GM23338 (cell line): ENCODE results near the gene OPN1SW. TPM values are rescaled to one million over a fixed set of nuclear protein-coding genes. Genes with fewer than 3 reads are reported as not detected.

Experiments
- ATAC-seq: fragments of 200-7000 bp; cut with Tn5 transposase; 3 replicates; pipeline ENCODE4 v1.9.1; 2020
- DNase-seq: peaks from one replicate; pipeline ENCODE4 v3.0.0-alpha.2; 2015; ENCODE audit warnings: low spot score
- H2AFZ ChIP-seq: fragments of 200-600 bp; sonication (generic); 2 replicates; pipeline ENCODE4 v1.8.0; 2016; ENCODE audit warnings: antibody characterized with exemption, mild to moderate bottlenecking, moderate library complexity
- H3F3A ChIP-seq: fragments of 200-600 bp; sonication (generic); replicated peaks from 2 replicates; pipeline ENCODE4 v1.8.0; 2017; ENCODE audit warnings: antibody characterized with exemption, mixed run types, low read depth
- H3K27ac ChIP-seq: fragments of 200-600 bp; sonication (generic); 2 replicates; pipeline ENCODE4 v1.6.1; 2016; ENCODE audit warnings: low read depth
- H3K27me3 ChIP-seq: fragments of 200-600 bp; sonication (generic); 2 replicates; pipeline ENCODE4 v1.8.0; 2016; ENCODE audit warnings: mild to moderate bottlenecking, mixed run types, moderate library complexity; ENCODE audit not compliant: insufficient read depth
- H3K36me3 ChIP-seq: fragments of 200-600 bp; sonication (generic); 2 replicates; pipeline ENCODE4 v1.8.0; 2016; ENCODE audit warnings: mild to moderate bottlenecking; ENCODE audit not compliant: insufficient read depth
- H3K4me1 ChIP-seq: fragments of 200-600 bp; sonication (generic); 2 replicates; pipeline ENCODE4 v1.8.0; 2016; ENCODE audit warnings: mild to moderate bottlenecking, moderate library complexity; ENCODE audit not compliant: insufficient read depth
- H3K4me2 ChIP-seq: fragments of 200-600 bp; sonication (generic); 2 replicates; pipeline ENCODE4 v1.7.1; 2017; ENCODE audit warnings: mixed run types
- H3K4me3 ChIP-seq: fragments of 200-600 bp; sonication (generic); 2 replicates; pipeline ENCODE4 v1.6.1; 2016; ENCODE audit warnings: mixed run types
- H3K79me2 ChIP-seq: fragments of 200-600 bp; sonication (generic); replicated peaks from 2 replicates; pipeline ENCODE4 v1.8.0; 2017; ENCODE audit warnings: mild to moderate bottlenecking; ENCODE audit not compliant: insufficient read depth
- H3K9me2 ChIP-seq: fragments of 200-600 bp; sonication (generic); 2 replicates; pipeline ENCODE4 v1.8.0; 2017; ENCODE audit not compliant: insufficient read depth
- H4K20me1 ChIP-seq: fragments of 200-600 bp; sonication (generic); replicated peaks from 2 replicates; pipeline ENCODE4 v1.8.0; 2017; ENCODE audit warnings: mild to moderate bottlenecking; ENCODE audit not compliant: insufficient read depth
- H3K27ac Mint-ChIP-seq: 2 replicates; pipeline ENCODE4 v1.8.0; 2020; ENCODE audit warnings: inconsistent platforms, mild to moderate bottlenecking, moderate library complexity, mixed read lengths
- H3K27me3 Mint-ChIP-seq: 3 replicates; pipeline ENCODE4 v1.8.0; 2022; ENCODE audit warnings: low read depth, mild to moderate bottlenecking, moderate library complexity, mixed read lengths, inconsistent platforms; ENCODE audit not compliant: insufficient read depth, poor library complexity
- H3K36me3 Mint-ChIP-seq: 3 replicates; pipeline ENCODE4 v1.8.0; 2021; ENCODE audit warnings: low read depth, mild to moderate bottlenecking, inconsistent platforms, moderate library complexity, mixed read lengths
- H3K4me1 Mint-ChIP-seq: 3 replicates; pipeline ENCODE4 v1.8.0; 2020; ENCODE audit warnings: mild to moderate bottlenecking, inconsistent platforms, mixed read lengths
- H3K4me3 Mint-ChIP-seq: 3 replicates; pipeline ENCODE4 v1.8.0; 2021; ENCODE audit warnings: moderate library complexity, mild to moderate bottlenecking, inconsistent platforms, mixed read lengths
- H3K9me3 Mint-ChIP-seq: 3 replicates; pipeline ENCODE4 v1.8.0; 2020; ENCODE audit warnings: moderate library complexity, mild to moderate bottlenecking, inconsistent platforms, mixed read lengths
- STAT1 ChIP-seq: IDR thresholded peaks from one replicate; pipeline ENCODE4 v1.6.1; 2016; ENCODE audit warnings: antibody characterized with exemption; ENCODE audit not compliant: unreplicated experiment
- polyA plus RNA-seq: library from polyadenylated mRNA; unstranded; fragments of >200 nt; fragmentation: Nextera tagmentation; extraction: Ambion mirVana; gene quantifications from 2 replicates; pipeline ENCODE4 v1.2.1, GENCODE V29; 2016
- total RNA-seq: library from RNA; depleted of rRNA; stranded (reverse); fragments of >200 nt; shearing (Covaris generic); gene quantifications from 2 replicates; pipeline ENCODE4 v1.2.3, GENCODE V29; 2014
- TF ChIP-seq, protein P1 (sequence below): fragments of 250-450 bp; sonication (Bioruptor Pico); IDR thresholded peaks from 2 replicates; pipeline ENCODE4 v1.5.0; 2020; ENCODE audit warnings: mild to moderate bottlenecking, moderate library complexity
- TF ChIP-seq, protein P2 (sequence below), 2 experiments: fragments of 200-600 bp in 1 of 2; sonication (generic) in 1 of 2; conservative IDR thresholded peaks; 2 replicates each; pipeline versions ENCODE4 v1.5.1 to v1.6.1; 2016 to 2017; ENCODE audit warnings: antibody characterized with exemption in 2 of 2, low read depth in 2 of 2, mild to moderate bottlenecking in 2 of 2, moderate library complexity in 1 of 2

OPN1SW gene
- total and polyA plus RNA-seq, 2 experiments from 2014 or later: 0.50 TPM; not detected in 1

DNA sequence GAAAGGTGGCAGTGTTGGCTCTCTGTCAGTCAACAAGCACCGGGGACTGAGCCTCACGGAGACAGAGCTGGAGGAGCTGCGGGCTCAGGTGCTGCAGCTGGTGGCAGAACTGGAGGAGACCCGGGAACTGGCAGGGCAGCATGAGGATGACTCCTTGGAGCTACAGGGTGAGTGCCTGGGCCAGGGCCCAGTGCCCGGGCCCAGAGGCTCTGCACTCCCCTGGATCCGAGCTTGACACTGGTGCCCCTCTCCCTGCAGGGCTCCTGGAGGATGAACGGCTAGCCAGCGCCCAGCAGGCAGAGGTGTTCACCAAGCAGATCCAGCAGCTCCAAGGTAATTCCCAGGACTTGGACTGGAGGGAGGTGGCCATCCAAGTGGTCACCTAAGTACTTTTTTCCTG lies 18.8 kb upstream of the OPN1SW start (continued):
- TF ChIP-seq, protein P1, sequence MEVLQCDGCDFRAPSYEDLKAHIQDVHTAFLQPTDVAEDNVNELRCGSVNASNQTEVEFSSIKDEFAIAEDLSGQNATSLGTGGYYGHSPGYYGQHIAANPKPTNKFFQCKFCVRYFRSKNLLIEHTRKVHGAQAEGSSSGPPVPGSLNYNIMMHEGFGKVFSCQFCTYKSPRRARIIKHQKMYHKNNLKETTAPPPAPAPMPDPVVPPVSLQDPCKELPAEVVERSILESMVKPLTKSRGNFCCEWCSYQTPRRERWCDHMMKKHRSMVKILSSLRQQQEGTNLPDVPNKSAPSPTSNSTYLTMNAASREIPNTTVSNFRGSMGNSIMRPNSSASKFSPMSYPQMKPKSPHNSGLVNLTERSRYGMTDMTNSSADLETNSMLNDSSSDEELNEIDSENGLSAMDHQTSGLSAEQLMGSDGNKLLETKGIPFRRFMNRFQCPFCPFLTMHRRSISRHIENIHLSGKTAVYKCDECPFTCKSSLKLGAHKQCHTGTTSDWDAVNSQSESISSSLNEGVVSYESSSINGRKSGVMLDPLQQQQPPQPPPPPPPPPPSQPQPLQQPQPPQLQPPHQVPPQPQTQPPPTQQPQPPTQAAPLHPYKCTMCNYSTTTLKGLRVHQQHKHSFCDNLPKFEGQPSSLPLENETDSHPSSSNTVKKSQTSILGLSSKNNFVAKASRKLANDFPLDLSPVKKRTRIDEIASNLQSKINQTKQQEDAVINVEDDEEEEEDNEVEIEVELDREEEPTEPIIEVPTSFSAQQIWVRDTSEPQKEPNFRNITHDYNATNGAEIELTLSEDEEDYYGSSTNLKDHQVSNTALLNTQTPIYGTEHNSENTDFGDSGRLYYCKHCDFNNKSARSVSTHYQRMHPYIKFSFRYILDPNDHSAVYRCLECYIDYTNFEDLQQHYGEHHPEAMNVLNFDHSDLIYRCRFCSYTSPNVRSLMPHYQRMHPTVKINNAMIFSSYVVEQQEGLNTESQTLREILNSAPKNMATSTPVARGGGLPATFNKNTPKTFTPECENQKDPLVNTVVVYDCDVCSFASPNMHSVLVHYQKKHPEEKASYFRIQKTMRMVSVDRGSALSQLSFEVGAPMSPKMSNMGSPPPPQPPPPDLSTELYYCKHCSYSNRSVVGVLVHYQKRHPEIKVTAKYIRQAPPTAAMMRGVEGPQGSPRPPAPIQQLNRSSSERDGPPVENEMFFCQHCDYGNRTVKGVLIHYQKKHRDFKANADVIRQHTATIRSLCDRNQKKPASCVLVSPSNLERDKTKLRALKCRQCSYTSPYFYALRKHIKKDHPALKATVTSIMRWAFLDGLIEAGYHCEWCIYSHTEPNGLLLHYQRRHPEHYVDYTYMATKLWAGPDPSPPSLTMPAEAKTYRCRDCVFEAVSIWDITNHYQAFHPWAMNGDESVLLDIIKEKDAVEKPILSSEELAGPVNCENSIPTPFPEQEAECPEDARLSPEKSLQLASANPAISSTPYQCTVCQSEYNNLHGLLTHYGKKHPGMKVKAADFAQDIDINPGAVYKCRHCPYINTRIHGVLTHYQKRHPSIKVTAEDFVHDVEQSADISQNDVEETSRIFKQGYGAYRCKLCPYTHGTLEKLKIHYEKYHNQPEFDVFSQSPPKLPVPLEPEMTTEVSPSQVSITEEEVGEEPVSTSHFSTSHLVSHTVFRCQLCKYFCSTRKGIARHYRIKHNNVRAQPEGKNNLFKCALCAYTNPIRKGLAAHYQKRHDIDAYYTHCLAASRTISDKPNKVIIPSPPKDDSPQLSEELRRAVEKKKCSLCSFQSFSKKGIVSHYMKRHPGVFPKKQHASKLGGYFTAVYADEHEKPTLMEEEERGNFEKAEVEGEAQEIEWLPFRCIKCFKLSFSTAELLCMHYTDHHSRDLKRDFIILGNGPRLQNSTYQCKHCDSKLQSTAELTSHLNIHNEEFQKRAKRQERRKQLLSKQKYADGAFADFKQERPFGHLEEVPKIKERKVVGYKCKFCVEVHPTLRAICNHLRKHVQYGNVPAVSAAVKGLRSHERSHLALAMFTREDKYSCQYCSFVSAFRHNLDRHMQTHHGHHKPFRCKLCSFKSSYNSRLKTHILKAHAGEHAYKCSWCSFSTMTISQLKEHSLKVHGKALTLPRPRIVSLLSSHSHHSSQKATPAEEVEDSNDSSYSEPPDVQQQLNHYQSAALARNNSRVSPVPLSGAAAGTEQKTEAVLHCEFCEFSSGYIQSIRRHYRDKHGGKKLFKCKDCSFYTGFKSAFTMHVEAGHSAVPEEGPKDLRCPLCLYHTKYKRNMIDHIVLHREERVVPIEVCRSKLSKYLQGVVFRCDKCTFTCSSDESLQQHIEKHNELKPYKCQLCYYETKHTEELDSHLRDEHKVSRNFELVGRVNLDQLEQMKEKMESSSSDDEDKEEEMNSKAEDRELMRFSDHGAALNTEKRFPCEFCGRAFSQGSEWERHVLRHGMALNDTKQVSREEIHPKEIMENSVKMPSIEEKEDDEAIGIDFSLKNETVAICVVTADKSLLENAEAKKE: no peak
- TF ChIP-seq, protein P2, sequence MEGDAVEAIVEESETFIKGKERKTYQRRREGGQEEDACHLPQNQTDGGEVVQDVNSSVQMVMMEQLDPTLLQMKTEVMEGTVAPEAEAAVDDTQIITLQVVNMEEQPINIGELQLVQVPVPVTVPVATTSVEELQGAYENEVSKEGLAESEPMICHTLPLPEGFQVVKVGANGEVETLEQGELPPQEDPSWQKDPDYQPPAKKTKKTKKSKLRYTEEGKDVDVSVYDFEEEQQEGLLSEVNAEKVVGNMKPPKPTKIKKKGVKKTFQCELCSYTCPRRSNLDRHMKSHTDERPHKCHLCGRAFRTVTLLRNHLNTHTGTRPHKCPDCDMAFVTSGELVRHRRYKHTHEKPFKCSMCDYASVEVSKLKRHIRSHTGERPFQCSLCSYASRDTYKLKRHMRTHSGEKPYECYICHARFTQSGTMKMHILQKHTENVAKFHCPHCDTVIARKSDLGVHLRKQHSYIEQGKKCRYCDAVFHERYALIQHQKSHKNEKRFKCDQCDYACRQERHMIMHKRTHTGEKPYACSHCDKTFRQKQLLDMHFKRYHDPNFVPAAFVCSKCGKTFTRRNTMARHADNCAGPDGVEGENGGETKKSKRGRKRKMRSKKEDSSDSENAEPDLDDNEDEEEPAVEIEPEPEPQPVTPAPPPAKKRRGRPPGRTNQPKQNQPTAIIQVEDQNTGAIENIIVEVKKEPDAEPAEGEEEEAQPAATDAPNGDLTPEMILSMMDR (conservative IDR thresholded peaks at IDR 0.05; ENCODE audit: low read depth in 2 of 2): no peak

DNA sequence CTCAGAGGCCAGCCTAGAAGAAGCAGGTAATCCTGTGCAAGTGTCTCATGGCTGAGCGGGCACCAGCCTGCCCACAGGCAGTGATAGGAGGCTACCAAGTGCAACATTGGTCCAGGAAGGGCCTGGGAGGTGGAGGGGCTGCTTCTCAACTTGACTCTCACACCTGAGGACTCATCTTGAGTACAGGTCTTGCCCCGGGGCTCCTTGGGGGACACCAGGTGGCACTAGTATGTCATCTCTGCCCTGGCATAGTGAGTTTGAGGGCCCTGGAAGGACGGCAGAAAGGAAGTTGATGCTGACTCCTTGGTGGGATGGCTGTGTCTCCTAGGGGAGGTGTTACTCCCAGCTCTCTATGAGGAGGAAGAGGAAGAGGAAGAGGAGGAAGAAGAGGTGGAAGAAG lies 18.4 kb upstream of the OPN1SW start:
- peaks cover 26% of the 10 kb centered on the region for H3K4me1 ChIP-seq
- no peak overlapping the region for H3K27ac Mint-ChIP-seq
- no peaks in the 10 kb centered on the region for H3K9me2 ChIP-seq
- H3K4me3 ChIP-seq: no peak overlapping the region
- H3K79me2 ChIP-seq: no peaks in the 10 kb centered on the region
- 0 out of 2 replicates have a peak, but pooled peaks cover 6% of the 10 kb centered on the region for H3F3A ChIP-seq
- H3K27me3 ChIP-seq: no peaks in the 10 kb centered on the region
- no peak overlapping the region for H2AFZ ChIP-seq
- no peak for ATAC-seq
- H3K4me1 Mint-ChIP-seq: peaks cover 40% of the 10 kb centered on the region
- peaks cover 32% of the 10 kb centered on the region for H3K36me3 Mint-ChIP-seq
- DNase-seq: no peak
- peaks cover 13% of the 10 kb centered on the region for H3K27me3 Mint-ChIP-seq
- H3K4me2 ChIP-seq: no peak overlapping the region
- H3K4me3 Mint-ChIP-seq: no peak overlapping the region
- H3K9me3 Mint-ChIP-seq: no peaks in the 10 kb centered on the region
- H3K36me3 ChIP-seq: 0 out of 2 replicates have a peak, but pooled peaks cover 6% of the 10 kb centered on the region
- H3K27ac ChIP-seq: no peak overlapping the region
- no peak for TF ChIP-seq STAT1
- TF ChIP-seq, protein P2 (conservative IDR thresholded peaks at IDR 0.05; ENCODE audit: low read depth in 2 of 2): peak in 1 of 2 experiments; percentile 47; a peak in 2 of 4 replicates
- no peaks in the 10 kb centered on the region; the same call in 1 of the 2 replicates for H4K20me1 ChIP-seq
